NCI-H446 treated with DMSO at 0.1 percent for 48 hours (cell line): ENCODE results near the gene TMCO1.
"Not testable (repeated sequence)": the region's sequence is repeated elsewhere in the genome, so short reads cannot be mapped to it uniquely, and the experiment has no call there.

Experiments used
- DNase-seq: peaks from one replicate; lab custom pipeline; 2025; lab: John Stamatoyannopoulos, UW

Gene TMCO1

DNA sequence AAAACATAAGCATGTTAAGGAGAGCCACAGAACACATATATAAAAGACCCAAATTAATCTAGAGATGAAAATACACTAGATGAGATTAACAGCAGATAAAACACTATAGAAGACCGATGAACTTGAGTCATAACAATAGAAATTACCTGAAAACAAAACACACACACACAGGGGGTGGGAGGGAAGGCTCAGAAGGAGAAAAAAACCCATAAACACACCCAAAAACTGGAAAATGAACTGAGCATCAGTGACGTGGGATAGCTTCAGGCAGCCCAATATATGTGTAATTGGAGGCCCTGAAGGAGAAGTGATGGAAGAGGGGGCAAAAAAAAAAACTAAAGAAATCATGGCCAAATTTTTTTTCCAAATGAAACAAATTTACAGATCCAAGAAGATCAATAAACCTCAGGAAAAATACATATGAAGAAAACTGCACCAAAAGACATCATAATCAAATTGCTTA, 81.7 kb downstream of the TMCO1 start:
- no peak for DNase-seq

DNA sequence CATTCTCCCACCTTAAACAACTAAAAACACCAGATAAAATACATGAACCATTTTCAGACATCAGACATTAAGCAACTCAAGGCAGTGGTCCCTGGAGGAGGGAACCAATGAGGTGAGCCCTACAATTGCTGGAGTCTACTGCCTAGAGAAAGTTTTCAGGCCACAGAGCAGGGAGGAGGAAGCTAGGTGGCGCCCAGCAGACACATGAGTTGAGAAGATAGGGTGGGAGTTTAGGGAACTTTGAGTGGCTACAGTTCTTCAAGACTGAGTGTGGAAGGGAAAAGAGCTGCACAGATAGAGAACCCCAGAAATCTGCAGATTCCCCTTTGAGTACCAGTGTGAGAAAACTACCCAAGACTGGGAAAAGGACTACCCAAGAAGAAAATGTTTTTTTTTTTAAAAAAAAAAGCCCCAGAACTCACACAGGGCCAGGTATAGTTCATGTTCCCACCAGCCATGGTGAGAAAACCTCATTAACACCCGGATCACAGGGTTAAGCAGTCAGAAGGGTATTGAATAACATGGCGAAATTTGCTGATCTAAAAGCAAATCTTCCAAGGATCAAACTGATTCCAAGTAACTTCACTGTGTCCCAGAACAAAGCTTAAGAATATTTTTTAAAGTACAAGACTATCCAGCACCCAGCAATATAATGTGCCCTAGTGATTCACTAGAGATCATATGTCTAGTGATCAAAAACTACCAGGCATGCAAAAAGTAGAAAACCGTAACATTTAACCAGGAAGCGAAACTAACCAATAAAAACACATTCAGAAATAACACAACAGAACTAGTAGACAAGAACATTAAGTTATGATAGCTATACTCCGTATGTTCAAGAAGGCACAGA, 82.3 kb downstream of the TMCO1 start:
- no peak for DNase-seq

DNA sequence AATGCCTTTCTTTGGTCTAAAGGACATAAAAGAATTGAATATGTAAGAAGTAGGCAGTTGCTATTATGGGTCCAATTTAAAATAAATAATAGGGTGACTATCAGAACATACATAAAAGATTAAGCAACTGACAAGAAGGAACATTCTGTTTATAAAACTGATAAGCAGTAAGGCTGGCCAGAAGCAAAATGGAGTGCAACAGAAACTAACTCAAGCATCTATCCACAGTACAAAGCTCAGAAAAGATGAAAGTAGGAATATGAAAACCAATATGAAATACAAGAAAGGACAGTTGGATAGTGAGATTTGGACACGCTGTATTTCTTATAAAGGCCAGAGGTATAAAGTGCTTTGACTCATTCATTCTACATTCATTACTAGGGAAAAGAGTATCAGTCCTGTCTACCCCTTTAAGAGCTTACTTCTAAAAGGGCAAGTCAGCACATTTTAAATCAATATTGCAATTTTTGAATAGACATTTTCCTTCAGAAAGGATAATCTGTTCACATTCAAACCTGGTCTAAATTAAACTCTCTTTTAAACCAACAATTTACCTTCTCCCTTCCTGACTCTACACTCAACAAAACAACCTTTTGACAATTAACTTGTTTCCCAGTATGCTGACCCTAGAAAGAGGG, 84.7 kb downstream of the TMCO1 start:
- DNase-seq: no peak

GRCh38 chr1:165680773-165681172, 87.9 kb downstream of the TMCO1 start:
- not testable (repeated sequence) for DNase-seq

DNA sequence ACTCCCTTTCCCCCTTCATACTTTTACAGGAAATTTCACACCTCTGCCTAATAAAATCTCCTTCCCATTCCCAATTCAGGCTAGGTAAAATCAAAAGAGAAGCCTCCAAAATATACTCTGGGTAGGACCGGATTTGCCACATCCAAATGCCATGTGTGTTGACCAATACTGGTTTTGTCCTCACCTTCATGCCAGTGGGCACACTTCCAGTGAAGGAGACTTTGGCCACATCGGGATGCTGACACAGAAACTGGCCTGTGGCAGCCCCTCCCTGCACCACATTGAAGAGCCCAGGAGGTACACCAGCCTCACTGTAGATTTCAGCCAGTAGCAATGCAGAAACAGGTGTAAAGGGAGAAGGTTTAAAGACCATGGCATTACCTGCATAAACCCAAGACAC, 88.4 kb downstream of the TMCO1 start:
- DNase-seq: no peak

DNA sequence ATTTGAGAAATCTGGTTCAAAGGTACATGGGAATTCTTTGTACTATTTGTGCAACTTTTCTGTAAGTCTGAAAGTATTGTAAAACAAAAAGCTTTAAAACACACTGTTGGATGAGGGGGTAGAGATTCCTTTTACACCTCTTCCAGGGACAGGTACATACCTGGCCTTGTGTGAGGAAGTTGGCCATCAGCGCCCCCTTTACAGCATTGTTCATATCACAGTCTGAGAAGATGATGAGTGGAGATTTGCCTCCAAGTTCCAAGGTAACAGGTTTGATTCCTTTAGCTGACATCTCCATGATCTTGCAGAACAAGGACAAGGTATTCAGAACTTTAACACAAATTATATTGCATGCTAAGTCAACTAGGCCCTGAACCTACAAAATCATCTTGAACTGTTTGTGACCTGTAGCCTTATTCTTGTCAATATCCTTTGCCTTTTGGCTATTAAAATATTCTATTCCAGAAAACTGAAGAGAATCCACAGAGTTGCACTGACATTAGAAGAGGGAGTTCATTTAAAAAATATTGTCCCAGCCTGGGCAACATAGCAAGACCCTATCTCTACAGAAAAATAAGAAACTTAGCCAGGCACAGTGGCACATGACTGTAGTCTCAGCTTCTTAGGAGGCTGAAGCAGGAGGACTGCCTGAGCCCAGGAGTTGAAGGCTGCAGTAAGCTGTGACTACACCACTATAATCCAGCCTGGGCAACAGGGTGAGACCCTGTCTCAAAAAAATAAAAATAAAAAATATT, 89.2 kb downstream of the TMCO1 start:
- DNase-seq: no peak

DNA sequence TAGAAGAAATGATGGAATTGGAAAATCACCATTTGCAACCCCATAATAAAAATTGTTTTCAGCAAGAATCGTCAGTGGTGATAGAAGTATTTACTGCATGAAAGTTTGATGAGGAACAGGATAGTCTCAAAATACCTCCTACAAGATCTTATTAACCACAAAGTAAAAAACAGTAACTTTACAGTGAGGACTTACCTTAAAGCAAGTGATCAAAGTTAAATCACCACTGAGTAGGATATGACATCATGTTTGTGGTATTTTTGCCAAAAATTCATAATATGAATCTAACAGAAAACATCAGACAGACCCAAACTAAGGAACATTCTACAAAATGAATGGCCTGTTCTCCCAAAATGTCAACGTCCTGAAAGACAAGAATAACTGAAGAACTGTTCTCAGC, 90.2 kb downstream of the TMCO1 start:
- DNase-seq: no peak
